HL-60/S4 treated with phorbol 12-myristate 13-acetate at 8.2 ng/mL for 4 days and 3 days (cell line): ENCODE results near the gene UTP18.
"Not testable (repeated sequence)": the region's sequence is repeated elsewhere in the genome, so short reads cannot be mapped to it uniquely, and the experiment has no call there.

Source experiments
- in situ Hi-C: fragments of 300-500 bp; cut with MboI; formaldehyde crosslinking; loops from 2 replicates; pipeline ENCODE4 v1.15.0; 2022; ENCODE audit warnings: low sequenced_read_pairs

Gene UTP18

DNA sequence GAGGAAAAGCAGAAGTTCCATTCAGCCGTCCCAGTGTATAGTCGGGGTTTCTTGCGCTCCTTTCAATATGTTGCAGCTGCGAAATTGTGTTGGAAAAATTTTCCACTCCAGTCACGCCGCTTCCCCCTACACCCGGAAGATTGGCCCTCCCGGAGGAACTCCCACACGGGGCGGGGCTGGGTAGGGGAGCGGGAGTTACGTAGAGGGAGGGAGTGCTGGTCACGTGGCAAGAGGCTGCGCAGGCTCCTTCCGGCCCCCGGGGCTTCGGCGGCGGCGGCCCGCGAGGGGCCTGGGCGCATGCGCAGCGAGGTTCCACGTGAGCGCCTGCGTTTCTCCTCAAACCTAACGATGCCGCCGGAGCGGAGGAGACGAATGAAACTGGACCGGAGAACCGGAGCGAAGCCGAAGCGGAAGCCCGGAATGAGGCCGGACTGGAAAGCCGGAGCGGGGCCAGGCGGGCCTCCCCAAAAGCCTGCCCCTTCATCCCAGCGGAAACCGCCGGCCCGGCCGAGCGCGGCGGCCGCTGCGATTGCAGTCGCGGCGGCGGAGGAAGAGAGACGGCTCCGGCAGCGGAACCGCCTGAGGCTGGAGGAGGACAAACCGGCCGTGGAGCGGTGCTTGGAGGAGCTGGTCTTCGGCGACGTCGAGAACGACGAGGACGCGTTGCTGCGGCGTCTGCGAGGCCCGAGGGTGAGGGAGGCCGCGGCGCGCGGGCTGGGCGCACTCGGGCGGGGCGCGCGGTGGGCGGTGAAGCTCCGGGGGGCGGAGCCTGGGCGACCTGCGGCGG, at the start of gene UTP18:
UTP18 (plus strand) TSS at position 310 of the 787 bp plus-strand sequence; CDS start at position 349, 39 bp downstream.
- in situ Hi-C loops: no loop called here

DNA sequence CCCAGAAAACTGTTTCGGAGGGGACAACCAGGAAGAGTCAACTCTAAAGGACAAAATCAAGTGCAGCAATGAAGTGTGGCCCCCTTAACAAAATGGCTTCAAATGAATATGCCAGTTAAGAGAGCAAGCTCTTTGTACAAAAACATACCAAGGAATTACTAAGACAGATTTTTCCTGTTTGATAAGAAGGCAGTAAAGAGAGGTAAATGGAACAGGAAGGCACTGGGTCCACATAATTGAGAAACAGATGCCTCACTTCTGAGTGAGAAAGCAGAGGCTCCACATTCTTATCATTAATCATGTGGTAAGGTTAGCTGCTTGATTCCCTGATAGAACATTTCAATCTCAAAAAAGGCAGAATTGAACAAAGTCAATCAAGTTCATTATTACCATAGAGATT, 45.4 kb upstream of the UTP18 start:
- in situ Hi-C loops: no loop called here

DNA sequence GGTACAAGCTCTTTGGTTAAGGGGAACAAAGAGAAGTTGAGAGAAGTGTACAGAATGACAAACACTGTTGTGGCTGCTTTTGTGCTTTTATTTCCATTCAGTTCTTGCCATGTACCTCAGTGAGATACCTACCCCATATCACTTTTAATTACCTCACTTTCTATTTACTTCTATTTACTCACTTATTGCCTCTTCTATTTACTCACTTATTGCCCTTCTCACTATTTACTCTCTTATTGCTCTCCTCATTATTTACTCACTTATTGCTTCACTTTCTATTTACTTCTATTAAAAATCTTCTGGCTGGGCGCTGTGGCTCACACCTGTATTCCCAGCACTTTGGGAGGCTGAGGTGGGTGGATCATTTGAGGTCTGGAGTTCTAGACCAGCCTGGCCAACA, 42.4 kb upstream of the UTP18 start:
- in situ Hi-C loops: no loop called here

GRCh38 chr17:51221322-51221721, 39.0 kb upstream of the UTP18 start:
- in situ Hi-C loops: no loop called here

DNA sequence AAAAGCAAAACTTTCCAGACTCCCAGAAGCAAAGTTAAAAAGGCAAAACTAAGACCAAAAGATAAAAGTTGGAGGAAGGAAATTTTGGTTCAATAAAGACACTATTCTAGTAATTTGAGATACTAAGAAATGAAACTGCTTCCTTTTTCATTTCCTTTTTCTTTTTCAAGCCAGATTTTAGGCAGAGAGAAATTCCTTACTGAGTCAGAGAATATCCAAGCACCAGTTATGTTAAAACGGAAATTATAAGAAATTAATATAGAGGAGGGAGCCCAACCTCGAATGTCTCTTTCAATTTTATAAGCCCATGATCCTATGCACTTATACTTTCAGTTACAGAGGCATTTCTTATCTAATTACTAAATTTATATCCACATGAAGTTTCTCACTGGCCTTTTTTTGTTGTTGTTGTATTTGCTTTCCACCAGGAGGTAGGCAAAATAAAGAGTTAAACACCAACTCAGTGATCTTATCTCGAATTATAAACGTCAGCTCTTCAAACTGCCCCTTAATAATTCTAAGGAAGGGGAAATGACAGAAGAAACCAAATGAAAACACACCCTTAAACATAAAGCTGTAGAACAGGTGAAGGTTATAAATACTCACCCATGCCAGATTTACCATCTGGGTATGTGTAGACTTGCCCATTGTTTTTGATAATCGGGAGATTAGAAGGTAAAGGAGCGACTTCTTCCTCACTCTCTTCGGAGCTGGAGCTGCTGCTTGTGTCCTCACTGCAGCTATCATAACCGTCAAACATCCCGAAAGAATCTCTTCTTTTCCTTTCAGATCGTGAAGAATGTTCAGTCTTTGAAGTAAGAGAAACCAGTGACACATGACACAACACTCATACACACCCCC, 35.7 kb upstream of the UTP18 start:
- in situ Hi-C loops: no loop called here

DNA sequence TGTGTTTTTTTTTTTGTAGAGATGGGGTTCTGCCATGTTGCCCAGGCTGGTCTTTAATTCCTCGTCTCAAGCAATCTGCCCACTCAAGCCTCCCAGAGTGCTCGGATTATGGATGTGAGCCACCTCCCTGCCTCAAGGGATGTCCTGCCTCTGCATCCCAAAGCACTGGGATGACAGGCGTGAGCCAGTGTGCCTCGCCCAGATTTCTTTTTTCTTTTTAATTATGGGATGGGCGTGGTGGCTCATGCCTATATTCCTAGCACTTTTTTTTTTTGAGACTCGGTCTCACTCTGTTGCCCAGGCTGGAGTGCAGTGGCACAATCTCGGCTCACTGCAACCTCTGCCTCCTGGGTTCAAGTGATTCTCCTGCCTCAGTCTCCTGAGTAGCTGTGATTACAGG, 34.8 kb upstream of the UTP18 start:
- in situ Hi-C loops: not testable (repeated sequence)

DNA sequence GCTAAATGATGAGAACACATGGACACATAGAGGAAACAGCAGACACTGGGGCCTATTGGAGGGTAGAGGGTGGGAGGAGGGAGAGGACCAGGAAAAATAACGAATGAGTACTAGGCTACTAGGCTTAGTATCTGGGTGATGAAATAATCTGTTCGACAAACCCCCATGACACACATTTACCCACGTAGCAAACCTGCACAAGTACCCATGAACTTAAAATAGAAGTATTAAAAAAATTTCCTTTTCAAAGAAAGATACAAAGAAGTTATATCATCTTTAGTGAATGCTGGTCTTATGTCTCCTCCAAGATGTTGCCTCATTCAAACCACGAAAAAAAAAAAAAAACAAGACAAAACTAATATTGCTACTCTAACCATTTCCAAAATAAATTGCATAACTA, 32.2 kb upstream of the UTP18 start:
- in situ Hi-C loops: no loop called here

DNA sequence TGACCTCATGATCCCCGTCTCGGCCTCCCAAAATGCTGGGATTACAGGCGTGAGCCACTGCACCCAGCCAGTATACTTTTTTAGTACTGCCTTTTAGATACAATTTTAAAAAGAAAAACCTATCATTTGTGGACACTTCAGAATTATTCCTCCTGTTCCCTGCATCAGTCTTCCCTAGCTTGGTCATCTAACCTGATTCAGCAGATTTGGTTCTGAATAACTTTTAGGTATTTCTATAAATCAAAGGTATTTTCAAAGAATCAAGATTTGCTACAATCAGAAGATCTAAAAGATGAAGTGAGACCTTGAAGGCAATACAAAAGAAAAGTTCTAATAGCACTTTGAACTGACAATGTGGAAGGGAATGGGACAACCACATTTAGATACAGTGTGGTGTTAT, 30.5 kb upstream of the UTP18 start:
- in situ Hi-C loops: no loop called here

- in situ Hi-C loops: no loop called here
Measured at GRCh38 chr17:51230306-51230705, 30.0 kb upstream of the UTP18 start.

DNA sequence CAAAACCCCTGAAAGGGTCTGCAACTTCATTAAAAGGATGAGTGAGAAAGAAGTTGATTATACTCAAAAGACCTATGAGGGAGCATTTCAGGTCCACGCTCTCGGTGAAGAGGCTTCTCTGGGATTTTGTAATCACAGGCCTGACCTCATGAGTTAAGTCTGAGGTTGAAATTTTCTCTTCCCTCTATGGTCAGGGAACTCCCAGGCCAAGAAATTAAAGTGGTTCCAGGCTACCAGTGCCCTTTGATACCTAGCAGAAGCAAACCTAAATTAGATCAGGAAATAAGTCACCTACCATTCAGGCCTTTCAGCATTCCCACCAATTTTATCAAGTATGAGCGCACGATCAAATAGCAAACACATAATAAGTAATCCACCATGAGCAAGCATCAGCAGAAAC, 28.3 kb upstream of the UTP18 start:
- in situ Hi-C loops: no loop called here

DNA sequence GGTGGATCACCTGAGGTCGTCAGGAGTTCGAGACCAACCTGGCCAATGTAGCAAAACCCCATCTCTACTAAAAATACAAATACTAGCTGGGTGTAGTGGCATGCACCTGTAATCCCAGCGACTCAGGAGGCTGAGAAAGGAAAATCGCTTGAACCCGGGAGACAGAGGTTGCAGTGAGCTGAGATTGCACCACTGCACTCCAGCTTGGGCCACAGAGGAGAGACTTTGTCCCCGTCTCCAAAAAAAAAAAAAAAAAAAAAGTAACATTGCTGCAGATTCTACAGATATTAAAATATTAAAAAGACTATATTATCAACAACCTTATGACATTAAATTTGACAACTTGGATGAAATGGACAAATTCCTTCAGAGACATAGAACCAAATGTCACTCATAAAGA, 26.2 kb upstream of the UTP18 start:
- in situ Hi-C loops: no loop called here

DNA sequence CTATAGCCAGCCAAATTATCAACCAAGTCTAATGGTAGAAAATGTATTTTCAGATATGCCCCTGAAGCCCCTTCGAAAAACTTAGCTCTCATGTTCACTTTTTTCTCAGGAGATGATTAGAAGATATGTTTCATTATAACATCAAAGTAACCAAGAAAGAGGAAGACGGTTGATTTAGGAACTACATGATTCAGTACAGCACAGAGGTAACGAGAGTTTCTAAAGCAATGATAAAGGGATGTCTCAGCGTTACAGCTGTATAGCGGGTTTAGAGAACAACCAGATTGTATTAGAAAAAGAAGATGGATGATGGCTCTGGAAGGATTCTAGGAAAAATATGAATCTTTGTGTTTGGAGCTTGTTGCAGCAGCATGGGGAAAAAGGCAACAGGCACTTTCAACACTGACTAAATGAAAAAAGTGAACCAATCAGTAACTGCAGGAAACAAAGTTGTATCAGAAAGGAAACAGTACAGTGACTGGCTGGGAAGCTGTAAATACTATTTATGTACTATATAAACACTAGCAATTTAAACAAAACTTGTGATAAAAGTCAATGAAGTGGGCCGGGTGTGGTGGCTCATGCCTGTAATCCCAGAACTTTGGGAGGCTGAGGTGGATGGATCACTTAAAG, 22.0 kb upstream of the UTP18 start:
- in situ Hi-C loops: no loop called here

DNA sequence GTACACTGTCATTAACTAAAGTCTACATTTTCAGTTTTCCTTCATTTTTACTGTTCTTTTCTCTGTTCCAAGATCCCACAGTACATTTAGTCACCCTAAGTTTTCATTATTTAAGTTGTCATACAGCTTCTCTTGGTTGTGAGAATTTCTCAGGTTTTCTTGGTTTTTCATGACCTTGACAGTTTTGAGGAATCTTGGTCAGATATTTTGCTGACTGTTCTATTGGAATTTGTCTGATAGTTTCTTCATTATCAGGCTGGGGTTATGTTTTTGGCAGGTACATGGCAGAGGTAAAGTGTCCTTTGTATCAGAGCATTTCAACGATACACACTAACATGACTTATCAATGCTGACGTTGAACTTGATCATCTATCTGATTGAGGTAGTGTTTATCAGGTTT, 20.1 kb upstream of the UTP18 start:
- in situ Hi-C loops: no loop called here

DNA sequence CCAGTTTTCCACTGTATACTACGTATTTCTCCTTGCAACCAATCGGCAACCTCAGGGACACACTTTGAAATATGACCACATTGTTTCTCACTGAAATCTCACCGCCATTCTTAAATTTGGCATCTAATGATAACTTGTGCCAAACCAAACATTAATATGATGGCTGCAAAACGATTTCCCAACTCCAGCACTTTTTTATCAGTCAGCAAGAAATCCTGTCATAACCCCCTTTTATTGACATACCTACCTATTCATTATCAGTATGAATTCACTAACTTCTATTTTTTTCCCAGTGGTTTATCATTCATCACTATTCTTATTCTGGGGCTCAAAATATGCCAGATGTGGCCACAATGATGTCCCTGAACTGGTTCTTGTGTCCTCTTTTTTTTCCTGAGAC, 16.3 kb upstream of the UTP18 start:
- in situ Hi-C loops: no loop called here

GRCh38 chr17:51245535-51245934, 14.8 kb upstream of the UTP18 start:
- in situ Hi-C loops: no loop called here

- in situ Hi-C loops: no loop called here
Measured at GRCh38 chr17:51250314-51250840, 10.0 kb upstream of the UTP18 start.

- in situ Hi-C loops: no loop called here
Measured at GRCh38 chr17:51251010-51251409, 9.3 kb upstream of the UTP18 start.

- in situ Hi-C loops: no loop called here
Measured at GRCh38 chr17:51255673-51256072, 4.7 kb upstream of the UTP18 start.

DNA sequence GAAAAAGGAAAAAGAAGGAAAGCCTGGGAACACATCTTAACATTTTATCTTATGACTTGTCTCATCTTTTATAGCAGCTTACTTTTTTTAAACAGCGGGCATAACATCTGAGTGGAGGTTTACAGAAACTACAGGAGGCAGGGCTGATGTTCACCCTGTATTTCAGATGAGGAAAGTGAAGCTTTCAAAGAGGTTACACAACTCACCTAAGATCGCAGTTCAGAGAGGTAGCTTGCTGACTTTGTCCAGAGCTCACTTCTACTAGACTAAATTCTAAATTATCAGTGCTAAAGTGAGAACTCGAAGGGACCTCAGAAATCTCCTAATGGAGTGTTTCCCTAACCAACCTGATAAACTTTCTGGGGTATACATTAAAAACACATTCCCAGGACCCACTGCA, 4.2 kb upstream of the UTP18 start:
- in situ Hi-C loops: no loop called here

DNA sequence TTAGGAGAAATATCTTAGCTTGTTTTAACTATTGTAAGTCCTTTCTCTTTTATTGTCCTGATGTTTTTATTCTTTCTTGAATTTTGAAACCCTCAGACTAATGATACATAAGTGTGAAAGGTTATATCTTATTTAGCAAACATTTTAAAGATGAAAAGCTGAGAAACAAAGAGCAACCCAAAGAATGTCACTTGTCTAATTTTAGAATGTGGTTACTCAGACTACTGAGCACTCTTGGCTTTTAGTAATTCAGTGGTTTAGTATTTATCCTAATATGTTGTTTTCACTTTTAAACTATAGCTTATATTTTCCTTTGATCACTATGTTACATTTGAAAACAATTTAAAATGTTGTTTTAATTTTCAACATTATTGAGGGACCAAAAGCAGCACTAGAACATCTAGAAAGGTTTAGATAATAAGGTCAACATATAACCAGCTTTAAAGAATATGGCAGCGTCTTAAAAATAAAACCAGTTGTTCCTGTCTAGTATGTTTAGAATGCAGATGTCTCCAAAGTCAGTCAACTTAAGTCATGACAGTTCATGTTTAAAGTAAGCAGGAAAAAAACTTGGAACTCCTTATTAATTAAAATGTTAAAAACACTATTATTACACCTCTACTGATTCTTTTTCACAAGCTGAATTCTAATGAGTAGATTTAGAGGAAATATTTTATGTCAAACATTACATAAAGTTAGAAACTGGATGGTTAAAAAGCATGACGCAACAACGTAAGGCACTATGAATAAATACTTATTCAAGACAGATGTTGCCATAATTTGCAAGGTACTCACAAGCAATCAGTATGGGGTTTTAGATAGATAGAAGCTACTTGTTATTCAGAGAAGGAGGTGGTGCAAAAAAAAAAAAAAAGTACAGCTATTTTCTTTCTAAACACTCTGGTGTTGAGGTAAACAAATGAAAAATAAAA, 2.9 kb upstream of the UTP18 start:
- in situ Hi-C loops: no loop called here
